Testis (tissue), 3 donors: ENCODE data around the gene B3GALNT1. TPM values are rescaled to one million over a fixed set of nuclear protein-coding genes. Genes with fewer than 3 reads are reported as not detected.

Source experiments
- DNase-seq: peaks from one replicate; pipeline ENCODE4 v3.0.0-alpha.2; 2019
- H3K27ac ChIP-seq, 2 donors: fragments of 200-600 bp; sonication (generic); one replicate each; pipeline ENCODE4 v1.5.1; 2019
- H3K27me3 ChIP-seq: fragments of 200-600 bp; sonication (generic); one replicate; pipeline ENCODE4 v1.5.1; 2019
- H3K36me3 ChIP-seq: fragments of 200-600 bp; sonication (generic); one replicate; pipeline ENCODE4 v1.5.1; 2017; ENCODE audit warnings: low read depth; ENCODE audit errors: missing control alignments
- H3K4me1 ChIP-seq: fragments of 200-600 bp; sonication (generic); one replicate; pipeline ENCODE4 v1.5.1; 2019
- H3K4me3 ChIP-seq, 2 donors: fragments of 200-600 bp; sonication (generic); one replicate each; pipeline ENCODE4 v1.5.1; 2017 to 2019
- H3K9me3 ChIP-seq: fragments of 200-600 bp; sonication (generic); one replicate; pipeline ENCODE4 v1.5.1; 2017
- POLR2A ChIP-seq: fragments of 450-650 bp; IDR thresholded peaks from one replicate; pipeline ENCODE4 v1.6.1; 2017; ENCODE audit warnings: antibody characterized with exemption, mild to moderate bottlenecking, moderate library complexity
- WGBS, 2 donors: methylation state at CpG; one replicate each; pipeline ENCODE4 v1.1.5; 2018; 5-methylcytosine and 5-hydroxymethylcytosine counted together
- intact Hi-C: fragments of 100-400 bp; cut with DNase I; formaldehyde crosslinking; loops from one replicate; pipeline ENCODE4 v1.15.1; 2023; ENCODE audit warnings: low total_unique reads
- polyA plus RNA-seq: library from polyadenylated mRNA; stranded (reverse); fragments of 350-450 nt; fragmentation: Illumina TruSeq; extraction: RNeasy Lipid Tissue Mini Kit (QIAGEN cat#74804); gene quantifications from one replicate; pipeline ENCODE4 v1.2.3, GENCODE V29; 2014; ENCODE audit warnings: low read depth, low replicate concordance; ENCODE audit not compliant: insufficient read depth
- total RNA-seq, 2 donors: library from RNA; depleted of rRNA; stranded (reverse); fragments of >200 nt; gene quantifications; one replicate each; pipeline ENCODE4 v1.2.3, GENCODE V29; 2016
- TF ChIP-seq, protein P1 (sequence below), 3 experiments: fragments of 450-650 bp in 2 of 3; fragments of 200-600 bp in 1 of 3; sonication (generic) in 1 of 3; IDR thresholded peaks; one replicate each; pipeline ENCODE4 v1.5.1; 2016 to 2019; ENCODE audit warnings: antibody characterized with exemption in 3 of 3, mild to moderate bottlenecking in 2 of 3, moderate library complexity in 1 of 3

The B3GALNT1 gene
- total and polyA plus RNA-seq, 3 donors from 2014 or later, result 17.0 to 22.0 (median 20.2) TPM

DNA sequence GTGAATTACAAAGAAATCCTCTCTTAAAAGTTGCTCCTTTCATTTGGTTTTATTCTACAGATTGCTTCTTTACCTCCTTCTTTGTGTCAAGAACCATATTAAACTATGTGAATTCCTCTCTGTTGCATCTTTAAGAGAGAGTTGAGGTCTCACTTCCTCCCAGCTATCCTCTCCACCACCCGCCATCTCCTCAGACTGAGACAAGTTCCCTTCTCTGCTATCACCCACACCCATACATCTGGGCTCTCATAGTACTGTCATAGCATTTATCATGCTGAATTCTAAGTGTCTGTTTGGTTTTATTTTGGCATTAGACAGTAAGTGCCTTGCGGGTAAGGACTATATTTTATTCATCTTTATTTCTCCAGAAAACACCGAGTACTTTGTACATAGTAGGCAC, 54.2 kb downstream of the B3GALNT1 start:
- Histone ChIP-seq H3K27me3 (no peaks in the 10 kb centered on the region), H3K4me1 (no peaks in the 10 kb centered on the region), H3K36me3 (no peaks in the 10 kb centered on the region), H3K27ac (no peak overlapping the region), H3K4me3 (no peak overlapping the region), H3K9me3 (no peaks in the 10 kb centered on the region)
- intact Hi-C loops, result no loop called here
- no peak for TF ChIP-seq POLR2A
- TF ChIP-seq, protein P1, sequence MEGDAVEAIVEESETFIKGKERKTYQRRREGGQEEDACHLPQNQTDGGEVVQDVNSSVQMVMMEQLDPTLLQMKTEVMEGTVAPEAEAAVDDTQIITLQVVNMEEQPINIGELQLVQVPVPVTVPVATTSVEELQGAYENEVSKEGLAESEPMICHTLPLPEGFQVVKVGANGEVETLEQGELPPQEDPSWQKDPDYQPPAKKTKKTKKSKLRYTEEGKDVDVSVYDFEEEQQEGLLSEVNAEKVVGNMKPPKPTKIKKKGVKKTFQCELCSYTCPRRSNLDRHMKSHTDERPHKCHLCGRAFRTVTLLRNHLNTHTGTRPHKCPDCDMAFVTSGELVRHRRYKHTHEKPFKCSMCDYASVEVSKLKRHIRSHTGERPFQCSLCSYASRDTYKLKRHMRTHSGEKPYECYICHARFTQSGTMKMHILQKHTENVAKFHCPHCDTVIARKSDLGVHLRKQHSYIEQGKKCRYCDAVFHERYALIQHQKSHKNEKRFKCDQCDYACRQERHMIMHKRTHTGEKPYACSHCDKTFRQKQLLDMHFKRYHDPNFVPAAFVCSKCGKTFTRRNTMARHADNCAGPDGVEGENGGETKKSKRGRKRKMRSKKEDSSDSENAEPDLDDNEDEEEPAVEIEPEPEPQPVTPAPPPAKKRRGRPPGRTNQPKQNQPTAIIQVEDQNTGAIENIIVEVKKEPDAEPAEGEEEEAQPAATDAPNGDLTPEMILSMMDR (IDR thresholded peaks at IDR 0.05), result no peak
- WGBS, 2 donors, result 85 to 94% methylated on average over 3 of the region's 3 CpGs
- no peak for DNase-seq

DNA sequence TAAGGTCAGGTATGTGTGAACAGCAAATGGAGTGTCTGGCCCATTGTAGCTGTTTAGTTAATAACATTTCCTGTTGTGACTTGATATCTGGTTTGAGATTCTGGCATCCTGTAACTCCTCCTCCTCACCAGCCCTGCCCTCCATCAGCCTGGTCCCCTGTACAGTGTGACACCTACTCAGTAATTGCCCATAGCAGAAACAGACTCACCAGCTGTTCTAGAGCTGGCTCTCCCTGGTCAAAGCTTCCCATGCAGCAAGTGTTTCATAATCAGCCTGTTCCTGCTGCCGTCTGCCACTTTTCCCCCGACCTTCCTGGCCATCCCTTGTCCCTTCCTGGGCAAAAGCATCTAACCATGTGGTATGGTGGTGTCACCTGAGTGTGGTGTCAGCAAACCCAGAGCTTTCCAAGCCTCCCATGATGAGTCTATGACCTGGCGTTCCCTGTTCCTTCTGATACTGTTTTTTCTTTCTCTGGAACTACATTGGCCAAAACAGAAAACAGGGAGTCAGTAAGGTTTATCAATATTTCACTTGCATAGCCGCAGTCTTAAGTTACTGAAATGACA, 55.4 kb downstream of the B3GALNT1 start:
- 83 to 88% methylated on average over 4 of the region's 4 CpGs for WGBS, 2 donors
- H3K4me1 ChIP-seq, result no peaks in the 10 kb centered on the region
- no peak for DNase-seq
- H3K36me3 ChIP-seq, result no peaks in the 10 kb centered on the region
- H3K27ac ChIP-seq, result no peak overlapping the region
- H3K4me3 ChIP-seq, result no peak overlapping the region
- intact Hi-C loops, result no loop called here
- no peaks in the 10 kb centered on the region for H3K27me3 ChIP-seq
- no peaks in the 10 kb centered on the region for H3K9me3 ChIP-seq
- no peak for TF ChIP-seq POLR2A
- TF ChIP-seq, protein P1 (IDR thresholded peaks at IDR 0.05), result no peak

DNA sequence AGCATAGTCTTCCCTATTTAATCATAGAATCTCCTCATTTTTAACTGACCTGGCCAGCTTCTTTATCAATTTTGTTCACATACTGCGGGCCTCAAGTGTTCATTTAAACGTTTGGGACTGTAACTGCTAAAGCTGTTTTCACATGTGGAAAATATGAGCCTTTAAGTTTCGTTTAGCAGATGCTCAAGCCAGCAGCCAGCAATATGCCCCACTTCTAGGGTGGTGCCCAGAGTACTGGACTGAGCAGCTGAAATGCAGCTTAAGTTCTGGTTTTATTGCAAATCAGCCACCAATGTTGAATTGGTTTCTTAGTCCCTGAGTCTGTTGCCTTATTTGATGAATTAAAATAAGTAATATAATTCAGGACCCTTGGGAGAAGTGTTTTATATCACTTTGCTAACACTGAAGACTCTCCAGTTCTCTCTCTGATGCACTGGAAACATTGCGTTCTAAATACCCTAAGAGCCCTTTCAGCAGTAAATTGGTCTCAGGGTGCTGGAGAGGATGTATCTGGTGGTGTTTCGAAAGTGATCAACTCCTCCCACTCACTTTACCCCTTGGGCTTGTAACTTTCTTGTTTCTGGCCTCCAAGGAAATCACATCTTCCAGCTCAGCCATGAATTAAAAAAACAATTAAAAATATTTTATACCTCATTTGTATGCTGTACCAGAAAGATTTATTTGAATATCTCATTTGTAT, 61.7 kb downstream of the B3GALNT1 start:
- WGBS, 2 donors, result 78 to 81% methylated on average over 5 of the region's 5 CpGs
- Histone ChIP-seq H3K27me3 (no peaks in the 10 kb centered on the region), H3K36me3 (no peaks in the 10 kb centered on the region), H3K9me3 (no peaks in the 10 kb centered on the region), H3K4me1 (no peaks in the 10 kb centered on the region), H3K4me3 (no peak overlapping the region), H3K27ac (no peak overlapping the region)
- intact Hi-C loops, result no loop called here
- DNase-seq, result no peak
- TF ChIP-seq, protein P1 (IDR thresholded peaks at IDR 0.05), result no peak
- no peak for TF ChIP-seq POLR2A

DNA sequence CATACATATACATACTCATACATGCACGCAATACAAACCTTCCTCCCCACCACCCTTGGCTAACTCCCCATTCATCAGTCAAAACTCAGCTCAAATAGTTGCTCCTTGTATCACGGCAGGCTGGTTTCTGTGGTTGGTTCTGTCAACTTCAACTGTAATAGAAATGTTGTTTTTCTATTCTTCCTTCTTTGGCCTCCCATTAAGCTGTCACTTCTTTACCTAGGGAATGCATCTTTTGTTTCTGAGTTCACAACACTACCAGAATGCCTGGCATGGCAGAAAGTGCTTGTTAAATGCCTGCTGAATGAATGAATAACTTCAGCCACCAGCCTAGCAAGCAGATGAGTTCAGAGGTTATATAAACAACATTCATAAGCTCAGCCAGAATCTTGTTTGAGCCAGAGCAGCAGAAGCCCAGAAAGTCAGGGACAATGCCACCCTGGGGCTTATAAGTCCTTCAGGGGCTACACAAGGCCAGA, 63.1 kb downstream of the B3GALNT1 start:
- TF ChIP-seq, protein P1 (IDR thresholded peaks at IDR 0.05), result no peak
- TF ChIP-seq POLR2A, result no peak
- Histone ChIP-seq H3K36me3 (no peaks in the 10 kb centered on the region), H3K27me3 (no peaks in the 10 kb centered on the region), H3K4me3 (no peak overlapping the region), H3K27ac (no peak overlapping the region), H3K4me1 (no peaks in the 10 kb centered on the region), H3K9me3 (no peaks in the 10 kb centered on the region)
- no peak for DNase-seq
- intact Hi-C loops, result no loop called here
- 82% methylated on average over 2 of the region's 2 CpGs for WGBS, 2 donors
